GM23338 (cell line): ENCODE data around the gene CA12.

ENCODE experiments used
- CTCF ChIP-seq, 2 experiments: fragments of 200-600 bp in 1 of 2; sonication (generic) in 1 of 2; conservative IDR thresholded peaks; 2 replicates each; pipeline versions ENCODE4 v1.5.1 to v1.6.1; 2016 to 2017; ENCODE audit warnings: antibody characterized with exemption in 2 of 2, low read depth in 2 of 2, mild to moderate bottlenecking in 2 of 2, moderate library complexity in 1 of 2
- EZH2 ChIP-seq: fragments of 200-600 bp; sonication (generic); IDR thresholded peaks from one replicate; pipeline ENCODE4 v1.8.0; 2017; ENCODE audit warnings: antibody characterized with exemption, mild to moderate bottlenecking, low read depth; ENCODE audit not compliant: unreplicated experiment
- EZH2phosphoT487 ChIP-seq: fragments of 200-600 bp; sonication (generic); IDR thresholded peaks from one replicate; pipeline ENCODE4 v1.8.1; 2018; ENCODE audit warnings: antibody characterized with exemption; ENCODE audit not compliant: unreplicated experiment
- POLR2AphosphoS5 ChIP-seq: IDR thresholded peaks from 2 replicates; pipeline ENCODE4 v1.6.1; 2016; ENCODE audit warnings: antibody characterized with exemption, low read depth
- ZNF331 ChIP-seq: fragments of 250-450 bp; sonication (Bioruptor Pico); IDR thresholded peaks from 2 replicates; pipeline ENCODE4 v1.5.0; 2020; ENCODE audit warnings: low read depth, mild to moderate bottlenecking, moderate library complexity

- TF ChIP-seq CTCF (conservative IDR thresholded peaks at IDR 0.05; ENCODE audit: low read depth in 2 of 2) (no peak), POLR2AphosphoS5 (no peak), ZNF331 (CRISPR knock-in tag) (no peak), EZH2 (no peak), EZH2phosphoT487 (no peak)
Observed at GRCh38 chr15:63292771-63293170, 88.9 kb downstream of the CA12 start.
